Activated T-helper 17 cell treated with anti-CD3 and anti-CD28 coated beads, Interleukin-2, amount 50 U/mL, for 72 hours (primary cell): ENCODE data around the gene ADD2. TPM values are rescaled to one million over a fixed set of nuclear protein-coding genes. Genes with fewer than 3 reads are reported as not detected.
"Not testable (repeated sequence)": the region's sequence is repeated elsewhere in the genome, so short reads cannot be mapped to it uniquely, and the experiment has no call there.

ENCODE experiments used
- ATAC-seq: fragments of 150-1000 bp; cut with Tn5 transposase; replicated peaks from 2 replicates; pipeline ENCODE4 v1.10.0; 2021; ENCODE audit warnings: mild to moderate bottlenecking, moderate library complexity
- H3K27ac Mint-ChIP-seq: one replicate; pipeline ENCODE4 v1.8.0; 2022; ENCODE audit warnings: mixed read lengths
- H3K27me3 Mint-ChIP-seq: one replicate; pipeline ENCODE4 v1.8.0; 2022; ENCODE audit warnings: mixed read lengths
- H3K36me3 Mint-ChIP-seq: one replicate; pipeline ENCODE4 v1.8.0; 2022; ENCODE audit warnings: low read depth, mild to moderate bottlenecking, mixed read lengths
- H3K4me1 Mint-ChIP-seq: one replicate; pipeline ENCODE4 v1.8.0; 2022; ENCODE audit warnings: mixed read lengths
- H3K4me3 Mint-ChIP-seq: one replicate; pipeline ENCODE4 v1.8.0; 2022; ENCODE audit warnings: mild to moderate bottlenecking, mixed read lengths
- H3K9me3 Mint-ChIP-seq: one replicate; pipeline ENCODE4 v1.8.0; 2022; ENCODE audit warnings: mixed read lengths
- total RNA-seq, 2 donors: library from RNA; stranded (reverse); gene quantifications; one replicate each; pipeline ENCODE4 v1.2.3, GENCODE V29; 2022

Gene ADD2
- total RNA-seq, 2 donors from 2014 or later: 2.0 to 7.4 TPM

- H3K4me1 Mint-ChIP-seq: no peaks in the 10 kb centered on the region
- H3K36me3 Mint-ChIP-seq: no peaks in the 10 kb centered on the region
- no peaks in the 10 kb centered on the region for H3K9me3 Mint-ChIP-seq
- H3K27ac Mint-ChIP-seq: no peak overlapping the region
- H3K27me3 Mint-ChIP-seq: no peaks in the 10 kb centered on the region
- H3K4me3 Mint-ChIP-seq: no peak overlapping the region
- ATAC-seq: no peak
Observed at GRCh38 chr2:70632966-70633365, 135.0 kb downstream of the ADD2 start.

DNA sequence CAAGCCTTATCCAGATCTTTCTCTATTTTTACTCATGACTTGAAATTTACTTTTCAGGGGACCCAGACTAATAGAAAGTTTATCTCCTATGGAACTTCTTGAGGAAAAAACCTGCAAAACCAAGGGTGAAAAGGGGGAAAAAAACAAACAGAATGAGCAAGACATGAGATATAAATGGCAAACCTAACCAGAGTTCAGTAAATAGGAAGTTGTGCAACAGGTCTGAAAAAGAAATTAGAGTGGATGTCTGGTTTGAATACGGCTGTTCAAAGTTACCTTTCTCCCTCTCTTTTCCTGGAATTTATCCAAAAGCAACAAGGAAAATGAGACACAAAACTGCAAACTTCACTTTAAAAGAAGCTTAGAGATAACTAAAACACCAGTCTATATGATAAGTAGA lies 135.6 kb downstream of the ADD2 start:
- no peaks in the 10 kb centered on the region for H3K9me3 Mint-ChIP-seq
- H3K4me3 Mint-ChIP-seq: no peak overlapping the region
- H3K27ac Mint-ChIP-seq: no peak overlapping the region
- no peaks in the 10 kb centered on the region for H3K27me3 Mint-ChIP-seq
- H3K4me1 Mint-ChIP-seq: no peaks in the 10 kb centered on the region
- ATAC-seq: no peak
- no peaks in the 10 kb centered on the region for H3K36me3 Mint-ChIP-seq

- no peaks in the 10 kb centered on the region for H3K27me3 Mint-ChIP-seq
- ATAC-seq: no peak
- no peaks in the 10 kb centered on the region for H3K9me3 Mint-ChIP-seq
Observed at GRCh38 chr2:70630761-70631160, 137.2 kb downstream of the ADD2 start.

GRCh38 chr2:70627211-70627898 lies 140.6 kb downstream of the ADD2 start:
- H3K36me3 Mint-ChIP-seq: no peaks in the 10 kb centered on the region
- H3K27me3 Mint-ChIP-seq: peaks cover 2% of the 10 kb centered on the region
- no peak for ATAC-seq
- no peak overlapping the region for H3K27ac Mint-ChIP-seq
- no peak overlapping the region for H3K4me3 Mint-ChIP-seq
- H3K9me3 Mint-ChIP-seq: no peaks in the 10 kb centered on the region
- no peaks in the 10 kb centered on the region for H3K4me1 Mint-ChIP-seq

More at GRCh38 chr2:70630761-70631160, 137.2 kb downstream of the ADD2 start:
- no peak overlapping the region for H3K27ac Mint-ChIP-seq
- no peaks in the 10 kb centered on the region for H3K36me3 Mint-ChIP-seq
- no peaks in the 10 kb centered on the region for H3K4me1 Mint-ChIP-seq
- no peak overlapping the region for H3K4me3 Mint-ChIP-seq

- Mint-ChIP-seq H3K9me3 (no peaks in the 10 kb centered on the region), H3K27me3 (peaks cover 10% of the 10 kb centered on the region), H3K4me3 (no peak overlapping the region), H3K27ac (no peak overlapping the region), H3K36me3 (no peaks in the 10 kb centered on the region), H3K4me1 (no peaks in the 10 kb centered on the region)
- no peak for ATAC-seq
Observed at GRCh38 chr2:70626254-70626990, 141.6 kb downstream of the ADD2 start.

DNA sequence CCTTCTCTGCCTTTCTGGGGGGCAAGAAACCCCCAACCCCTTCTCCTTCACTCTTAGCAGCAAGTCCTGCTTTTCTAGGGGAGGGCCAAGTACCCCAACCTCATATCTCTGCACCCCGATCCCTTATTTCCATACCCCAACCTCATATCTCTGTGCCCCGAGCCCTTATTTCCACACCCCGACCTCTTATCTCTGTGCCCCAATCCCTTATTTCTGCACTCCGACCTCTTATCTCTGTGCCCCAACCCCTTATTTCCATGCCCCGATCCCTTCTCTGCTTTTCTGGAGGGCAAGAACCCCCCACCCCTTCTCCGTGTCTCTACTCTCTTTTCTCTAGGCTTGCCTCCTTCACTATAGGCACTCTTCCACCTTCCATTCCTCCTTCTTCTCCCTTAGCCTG lies 146.5 kb downstream of the ADD2 start:
- not testable (repeated sequence) for H3K9me3 Mint-ChIP-seq, H3K36me3 Mint-ChIP-seq

DNA sequence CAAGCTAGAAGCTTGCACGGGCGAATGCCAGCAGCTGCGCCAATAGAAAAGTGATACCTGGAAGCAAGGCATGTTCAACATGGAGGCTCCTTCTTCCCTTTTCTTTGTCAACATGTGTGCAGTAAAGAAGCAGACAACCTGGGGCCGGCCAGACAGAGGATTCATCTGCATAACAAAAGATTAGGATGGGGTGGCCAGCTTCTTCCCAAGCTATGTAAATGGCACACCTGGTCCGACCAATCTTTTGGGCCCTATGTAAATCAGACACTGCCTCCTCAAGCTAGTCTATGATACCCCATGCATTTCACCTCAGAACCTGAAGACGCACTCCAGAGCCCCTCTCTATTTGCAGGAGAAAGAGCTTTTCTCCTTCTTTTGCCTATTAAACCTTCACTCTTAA lies 148.0 kb downstream of the ADD2 start:
- H3K36me3 Mint-ChIP-seq: no peaks in the 10 kb centered on the region
- no peak for ATAC-seq
- no peak overlapping the region for H3K27ac Mint-ChIP-seq
- no peak overlapping the region for H3K4me3 Mint-ChIP-seq
- H3K9me3 Mint-ChIP-seq: no peaks in the 10 kb centered on the region
- peaks cover 17% of the 10 kb centered on the region for H3K27me3 Mint-ChIP-seq
- no peaks in the 10 kb centered on the region for H3K4me1 Mint-ChIP-seq

More for the DNA sequence above, 146.5 kb downstream of the ADD2 start:
- H3K4me3 Mint-ChIP-seq, ATAC-seq, H3K4me1 Mint-ChIP-seq, H3K27ac Mint-ChIP-seq: not testable (repeated sequence)
- H3K27me3 Mint-ChIP-seq: peaks cover 17% of the 10 kb centered on the region

DNA sequence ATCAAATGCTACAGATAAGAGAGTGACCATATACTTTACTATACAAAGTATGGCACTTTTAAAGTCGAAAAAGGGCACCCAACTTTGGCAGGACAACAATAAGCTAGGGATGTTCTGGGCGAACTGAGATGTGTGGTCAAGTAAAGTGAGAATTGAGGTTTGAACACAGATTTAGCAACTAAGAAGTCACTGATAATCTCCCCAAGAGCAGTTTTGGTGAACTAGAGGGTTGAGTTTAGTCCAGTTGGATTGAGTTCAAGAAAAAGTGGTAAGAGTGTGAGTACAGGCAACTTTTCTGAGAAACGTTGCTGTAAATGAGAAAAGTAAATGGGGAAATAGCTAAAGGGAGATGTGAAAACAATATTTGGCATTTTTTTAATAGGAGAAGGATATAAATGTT lies 148.8 kb downstream of the ADD2 start:
- H3K4me1 Mint-ChIP-seq: no peaks in the 10 kb centered on the region
- H3K9me3 Mint-ChIP-seq: no peaks in the 10 kb centered on the region
- no peak for ATAC-seq
- peaks cover 17% of the 10 kb centered on the region for H3K27me3 Mint-ChIP-seq
- H3K27ac Mint-ChIP-seq: no peak overlapping the region
- no peak overlapping the region for H3K4me3 Mint-ChIP-seq
- no peaks in the 10 kb centered on the region for H3K36me3 Mint-ChIP-seq

DNA sequence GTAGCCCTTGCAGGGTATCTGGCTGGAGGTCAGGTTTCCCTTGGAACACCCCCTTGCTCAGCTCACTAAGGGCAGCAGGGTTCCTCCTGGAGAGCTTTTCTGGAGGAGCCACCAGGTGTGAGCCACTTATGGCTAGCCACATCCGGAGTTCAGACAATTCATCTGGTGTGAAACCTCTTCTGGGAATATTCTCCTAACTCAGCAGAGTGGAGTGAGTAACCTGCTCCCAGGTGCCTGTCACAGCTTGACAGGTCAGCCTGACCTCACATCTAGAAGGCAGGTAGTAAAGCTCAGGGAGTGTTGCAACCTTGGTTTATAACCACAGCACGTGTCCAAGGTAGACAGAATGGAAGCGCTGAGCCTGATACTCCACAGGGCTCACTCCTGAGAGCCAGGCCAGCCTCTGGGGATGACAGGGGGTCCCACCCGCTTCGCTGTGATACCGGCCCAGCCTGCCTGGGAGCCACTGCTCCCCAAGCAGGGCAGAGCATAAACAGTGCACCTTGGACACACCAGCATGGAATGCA lies 151.8 kb downstream of the ADD2 start:
- Mint-ChIP-seq H3K36me3 (no peaks in the 10 kb centered on the region), H3K27ac (no peak overlapping the region), H3K27me3 (peaks cover 11% of the 10 kb centered on the region), H3K9me3 (no peaks in the 10 kb centered on the region), H3K4me1 (no peaks in the 10 kb centered on the region), H3K4me3 (no peak overlapping the region)
- ATAC-seq: no peak

DNA sequence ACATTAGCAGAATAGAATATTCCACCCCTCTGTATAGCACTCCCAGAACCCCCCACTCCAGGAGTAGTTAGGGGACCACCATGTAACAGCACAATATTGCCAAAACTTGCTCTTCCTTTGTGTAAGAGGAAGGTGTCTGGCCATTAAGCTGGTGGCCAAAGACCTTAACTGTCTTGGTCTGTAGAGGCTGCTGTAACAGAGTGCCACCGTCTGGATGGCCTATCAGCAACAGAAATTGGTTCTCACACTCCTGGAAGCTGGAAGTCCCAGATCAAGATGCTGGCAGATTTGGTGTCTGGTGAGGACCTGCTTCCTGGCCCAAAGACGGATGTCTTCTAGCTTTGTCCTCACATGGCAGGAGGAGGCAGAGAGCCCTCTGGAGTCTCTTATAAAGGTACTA lies 152.8 kb downstream of the ADD2 start:
- peaks cover 11% of the 10 kb centered on the region for H3K27me3 Mint-ChIP-seq
- no peak for ATAC-seq
- no peaks in the 10 kb centered on the region for H3K9me3 Mint-ChIP-seq
- H3K4me1 Mint-ChIP-seq: no peaks in the 10 kb centered on the region
- no peak overlapping the region for H3K4me3 Mint-ChIP-seq
- no peaks in the 10 kb centered on the region for H3K36me3 Mint-ChIP-seq
- no peak overlapping the region for H3K27ac Mint-ChIP-seq

DNA sequence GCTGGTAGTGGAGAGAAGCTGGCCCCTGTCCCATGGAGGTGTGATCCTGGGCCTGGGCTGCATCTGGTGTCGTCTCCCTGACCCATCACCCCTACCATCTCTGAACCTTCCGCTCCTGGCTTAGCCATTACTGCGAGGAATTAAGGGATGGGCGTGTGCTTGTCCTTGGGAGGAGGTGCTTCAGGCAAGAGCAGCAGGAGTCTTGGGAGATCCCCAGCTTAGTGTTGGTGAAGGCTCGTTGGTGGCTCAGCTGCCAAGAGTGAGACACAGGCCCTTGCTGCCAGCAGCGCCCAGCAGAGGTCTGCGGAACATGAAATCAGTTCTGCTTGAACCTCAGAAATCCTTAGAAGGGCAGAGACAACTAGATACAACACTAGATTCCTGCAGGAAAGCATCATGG lies 154.5 kb downstream of the ADD2 start:
- Mint-ChIP-seq H3K27me3 (peaks cover 15% of the 10 kb centered on the region), H3K4me1 (no peaks in the 10 kb centered on the region), H3K9me3 (no peaks in the 10 kb centered on the region), H3K4me3 (no peak overlapping the region), H3K36me3 (no peaks in the 10 kb centered on the region), H3K27ac (no peak overlapping the region)
- no peak for ATAC-seq

DNA sequence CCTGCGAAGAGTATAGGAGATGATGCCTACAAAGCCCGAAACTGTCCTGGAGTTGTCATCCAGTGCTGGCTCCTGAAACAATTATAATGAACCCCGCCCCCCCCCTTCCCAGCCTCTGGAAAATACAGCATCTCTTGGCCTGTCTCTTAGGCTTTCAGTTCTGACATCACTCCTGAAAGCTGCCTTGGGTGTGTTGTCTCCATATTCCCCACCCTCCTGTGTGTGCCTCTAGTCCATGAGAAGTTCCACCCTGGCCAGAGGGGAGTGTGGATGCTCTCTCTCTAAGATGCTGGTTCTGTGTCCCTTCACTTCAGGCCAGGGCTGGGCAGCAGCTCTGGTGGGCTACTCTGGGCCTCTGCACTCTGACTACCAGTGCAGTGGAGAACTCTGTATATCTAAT lies 155.4 kb downstream of the ADD2 start:
- Mint-ChIP-seq H3K27me3 (peaks cover 15% of the 10 kb centered on the region), H3K9me3 (no peaks in the 10 kb centered on the region), H3K36me3 (no peaks in the 10 kb centered on the region), H3K4me3 (no peak overlapping the region), H3K27ac (no peak overlapping the region), H3K4me1 (no peaks in the 10 kb centered on the region)
- no peak for ATAC-seq

DNA sequence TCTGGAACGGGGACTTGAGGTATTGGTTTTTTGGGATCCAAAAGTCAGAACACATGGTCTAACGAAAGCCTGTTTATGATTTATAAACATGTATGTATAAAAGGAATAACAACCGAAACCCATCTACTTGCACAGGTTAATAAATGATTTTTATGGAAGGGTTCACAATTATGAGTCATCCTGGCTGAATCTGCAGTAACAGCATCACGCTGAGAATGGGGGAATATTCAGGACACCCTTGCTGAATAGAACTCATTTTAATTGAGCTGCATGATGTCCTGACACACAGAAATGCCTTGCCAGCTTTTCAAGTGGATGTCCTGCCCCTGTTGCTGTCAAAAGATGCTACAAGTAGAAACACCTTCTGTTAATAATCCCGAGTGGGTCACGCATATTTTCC lies 159.6 kb downstream of the ADD2 start:
- H3K4me3 Mint-ChIP-seq: no peak overlapping the region
- no peaks in the 10 kb centered on the region for H3K36me3 Mint-ChIP-seq
- H3K27me3 Mint-ChIP-seq: peaks cover 28% of the 10 kb centered on the region

GRCh38 chr2:70607121-70607561 lies 160.9 kb downstream of the ADD2 start:
- no peak overlapping the region for H3K27ac Mint-ChIP-seq
- no peaks in the 10 kb centered on the region for H3K4me1 Mint-ChIP-seq
- peaks cover 25% of the 10 kb centered on the region for H3K27me3 Mint-ChIP-seq
- H3K4me3 Mint-ChIP-seq: no peak overlapping the region
- no peaks in the 10 kb centered on the region for H3K9me3 Mint-ChIP-seq
- H3K36me3 Mint-ChIP-seq: no peaks in the 10 kb centered on the region
- ATAC-seq: no peak

More for the DNA sequence above, 159.6 kb downstream of the ADD2 start:
- H3K9me3 Mint-ChIP-seq: no peaks in the 10 kb centered on the region
- H3K4me1 Mint-ChIP-seq: no peaks in the 10 kb centered on the region
- ATAC-seq: no peak
- H3K27ac Mint-ChIP-seq: no peak overlapping the region
